Transverse colon (tissue), 3 donors: ENCODE results near the gene EDN2.

ENCODE experiments used
- EP300 ChIP-seq: sonication (generic); formaldehyde crosslinking; IDR thresholded peaks from one replicate; pipeline ENCODE4 v1.6.1; 2017; ENCODE audit warnings: antibody characterized with exemption, low read depth
- POLR2A ChIP-seq: fragments of 450-650 bp; IDR thresholded peaks from one replicate; pipeline ENCODE4 v1.6.1; 2016; ENCODE audit warnings: antibody characterized with exemption, mild to moderate bottlenecking, moderate library complexity
- TF ChIP-seq, protein P1 (sequence below), 5 experiments: fragments of 200-600 bp in 3 of 5; fragments of 450-650 bp in 2 of 5; sonication (generic) in 3 of 5; IDR thresholded peaks; 1 replicate in 2 of 5; 2 replicates in 3 of 5; pipeline ENCODE4 v1.5.1; 2016 to 2017; ENCODE audit warnings: antibody characterized with exemption in 5 of 5, inconsistent platforms in 3 of 5, mild to moderate bottlenecking in 2 of 5, moderate library complexity in 1 of 5

GRCh38 chr1:41440321-41441085 lies 44.0 kb downstream of the EDN2 start:
- TF ChIP-seq, protein P1, sequence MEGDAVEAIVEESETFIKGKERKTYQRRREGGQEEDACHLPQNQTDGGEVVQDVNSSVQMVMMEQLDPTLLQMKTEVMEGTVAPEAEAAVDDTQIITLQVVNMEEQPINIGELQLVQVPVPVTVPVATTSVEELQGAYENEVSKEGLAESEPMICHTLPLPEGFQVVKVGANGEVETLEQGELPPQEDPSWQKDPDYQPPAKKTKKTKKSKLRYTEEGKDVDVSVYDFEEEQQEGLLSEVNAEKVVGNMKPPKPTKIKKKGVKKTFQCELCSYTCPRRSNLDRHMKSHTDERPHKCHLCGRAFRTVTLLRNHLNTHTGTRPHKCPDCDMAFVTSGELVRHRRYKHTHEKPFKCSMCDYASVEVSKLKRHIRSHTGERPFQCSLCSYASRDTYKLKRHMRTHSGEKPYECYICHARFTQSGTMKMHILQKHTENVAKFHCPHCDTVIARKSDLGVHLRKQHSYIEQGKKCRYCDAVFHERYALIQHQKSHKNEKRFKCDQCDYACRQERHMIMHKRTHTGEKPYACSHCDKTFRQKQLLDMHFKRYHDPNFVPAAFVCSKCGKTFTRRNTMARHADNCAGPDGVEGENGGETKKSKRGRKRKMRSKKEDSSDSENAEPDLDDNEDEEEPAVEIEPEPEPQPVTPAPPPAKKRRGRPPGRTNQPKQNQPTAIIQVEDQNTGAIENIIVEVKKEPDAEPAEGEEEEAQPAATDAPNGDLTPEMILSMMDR (IDR thresholded peaks at IDR 0.05), result no peak
- TF ChIP-seq POLR2A (no peak), EP300 (no peak)
